22Rv1 (cell line): ENCODE data around the gene ANKUB1.

Experiments used
- H3K27ac ChIP-seq: fragments of 450-650 bp; 2 replicates; pipeline ENCODE4 v1.5.1; 2017
- ZFX ChIP-seq: fragments of 450-650 bp; IDR thresholded peaks from 2 replicates; pipeline ENCODE4 v1.6.1; 2017; ENCODE audit warnings: antibody characterized with exemption, borderline replicate concordance
- TF ChIP-seq, protein P1 (sequence below): fragments of 450-650 bp; IDR thresholded peaks from 2 replicates; pipeline ENCODE4 v1.5.1; 2017; ENCODE audit warnings: mild to moderate bottlenecking

ANKUB1 gene

DNA sequence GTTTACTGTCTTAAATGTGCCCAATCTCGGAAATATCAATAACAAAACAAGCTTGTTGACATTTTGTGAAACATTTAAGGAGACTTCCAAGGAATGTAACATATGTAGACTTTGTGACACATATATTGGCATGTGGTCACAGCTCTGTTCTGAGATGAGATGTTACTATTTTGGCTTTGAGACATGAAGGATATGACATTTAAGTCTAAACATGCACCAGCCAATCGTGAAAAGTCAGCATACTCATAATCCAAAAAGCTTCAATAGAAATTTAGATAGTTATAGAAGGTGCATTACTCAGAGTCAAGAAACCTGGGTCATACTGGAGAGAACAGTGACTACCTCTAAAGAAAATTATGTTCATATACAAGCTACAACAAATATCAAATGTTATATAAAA lies 53.5 kb downstream of the ANKUB1 start:
- no peak for TF ChIP-seq ZFX
- TF ChIP-seq, protein P1, sequence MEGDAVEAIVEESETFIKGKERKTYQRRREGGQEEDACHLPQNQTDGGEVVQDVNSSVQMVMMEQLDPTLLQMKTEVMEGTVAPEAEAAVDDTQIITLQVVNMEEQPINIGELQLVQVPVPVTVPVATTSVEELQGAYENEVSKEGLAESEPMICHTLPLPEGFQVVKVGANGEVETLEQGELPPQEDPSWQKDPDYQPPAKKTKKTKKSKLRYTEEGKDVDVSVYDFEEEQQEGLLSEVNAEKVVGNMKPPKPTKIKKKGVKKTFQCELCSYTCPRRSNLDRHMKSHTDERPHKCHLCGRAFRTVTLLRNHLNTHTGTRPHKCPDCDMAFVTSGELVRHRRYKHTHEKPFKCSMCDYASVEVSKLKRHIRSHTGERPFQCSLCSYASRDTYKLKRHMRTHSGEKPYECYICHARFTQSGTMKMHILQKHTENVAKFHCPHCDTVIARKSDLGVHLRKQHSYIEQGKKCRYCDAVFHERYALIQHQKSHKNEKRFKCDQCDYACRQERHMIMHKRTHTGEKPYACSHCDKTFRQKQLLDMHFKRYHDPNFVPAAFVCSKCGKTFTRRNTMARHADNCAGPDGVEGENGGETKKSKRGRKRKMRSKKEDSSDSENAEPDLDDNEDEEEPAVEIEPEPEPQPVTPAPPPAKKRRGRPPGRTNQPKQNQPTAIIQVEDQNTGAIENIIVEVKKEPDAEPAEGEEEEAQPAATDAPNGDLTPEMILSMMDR: no peak
- 0 out of 2 replicates have a peak overlapping the region, but pooled peaks have one; percentile 27 for H3K27ac ChIP-seq

DNA sequence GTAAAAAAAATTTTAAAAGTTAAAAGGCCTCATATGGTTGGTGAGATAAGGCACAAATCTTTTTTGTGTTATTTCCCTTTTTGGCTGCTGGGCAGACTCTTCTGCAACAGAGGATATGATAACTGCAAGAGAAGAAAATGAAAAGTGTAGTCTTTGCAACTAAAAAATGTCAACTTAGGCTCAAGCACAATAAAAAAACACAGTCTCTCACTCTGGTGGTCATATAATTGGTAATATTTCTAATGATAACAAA lies 55.5 kb downstream of the ANKUB1 start:
- no peak overlapping the region for H3K27ac ChIP-seq
- TF ChIP-seq, protein P1: no peak
- no peak for TF ChIP-seq ZFX

DNA sequence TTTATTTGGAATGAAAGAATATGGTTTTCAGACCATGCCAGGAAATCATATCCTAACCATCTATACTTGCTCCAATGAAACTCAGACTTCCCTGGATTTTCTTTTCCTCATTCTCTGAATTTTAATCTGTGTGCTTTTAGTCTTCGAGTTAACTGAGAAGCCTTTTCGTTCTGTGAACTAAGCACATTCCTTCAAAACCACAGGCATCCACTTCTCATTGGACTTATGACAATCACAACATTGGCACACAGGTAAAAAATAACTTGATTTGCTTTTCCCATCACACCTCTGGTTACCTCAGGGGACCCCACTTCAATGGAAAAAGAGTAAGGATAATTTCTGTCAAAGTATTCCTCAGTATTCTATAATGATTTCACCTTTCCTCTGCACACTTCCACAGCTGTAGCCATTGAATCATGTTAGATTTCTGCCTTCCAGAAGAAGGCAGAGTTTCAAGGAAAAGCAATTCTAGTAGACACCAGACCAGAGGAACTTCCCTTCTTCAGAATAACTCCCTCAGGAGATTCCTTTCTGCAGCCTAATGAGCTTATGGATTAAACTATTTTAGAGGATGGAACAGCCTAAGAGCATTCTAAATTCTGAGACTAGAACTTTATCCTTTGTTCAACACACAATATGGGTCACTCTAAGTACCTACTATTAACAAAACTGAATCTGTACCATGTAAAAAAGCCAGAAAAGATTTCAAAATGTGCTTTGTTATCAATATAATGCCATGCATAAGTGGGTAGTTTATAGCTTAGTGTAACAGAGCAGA lies 56.0 kb downstream of the ANKUB1 start:
- TF ChIP-seq, protein P1: no peak
- TF ChIP-seq ZFX: no peak
- H3K27ac ChIP-seq: no peak overlapping the region

DNA sequence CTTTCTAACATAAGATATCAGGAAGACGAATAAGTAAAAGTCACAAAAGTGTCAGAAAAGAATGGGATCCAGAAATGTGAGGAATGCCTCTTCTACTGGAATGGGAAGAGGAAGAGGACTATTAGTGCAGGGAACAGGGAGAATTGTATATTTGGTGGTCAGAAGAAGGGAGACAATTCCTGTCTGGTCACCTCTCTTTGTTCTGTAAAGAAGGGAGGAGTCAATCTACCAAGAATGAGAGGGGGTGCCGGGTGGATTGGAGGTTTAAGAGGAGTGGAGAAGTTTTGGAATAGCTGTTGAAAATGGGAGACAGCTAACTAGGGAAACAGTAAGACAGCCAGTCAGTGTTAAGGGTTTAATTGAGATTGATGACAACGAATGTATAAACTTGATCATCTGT lies 60.1 kb downstream of the ANKUB1 start:
- no peak for TF ChIP-seq ZFX
- TF ChIP-seq, protein P1: no peak

GRCh38 chr3:149727656-149728055 lies 64.7 kb downstream of the ANKUB1 start:
- no peak for TF ChIP-seq ZFX
- TF ChIP-seq, protein P1: no peak
- H3K27ac ChIP-seq: no peak overlapping the region

More for the DNA sequence above, 60.1 kb downstream of the ANKUB1 start:
- H3K27ac ChIP-seq: no peak overlapping the region

GRCh38 chr3:149726716-149727407 lies 65.5 kb downstream of the ANKUB1 start:
- no peak overlapping the region for H3K27ac ChIP-seq
- no peak for TF ChIP-seq ZFX
- TF ChIP-seq, protein P1: no peak

DNA sequence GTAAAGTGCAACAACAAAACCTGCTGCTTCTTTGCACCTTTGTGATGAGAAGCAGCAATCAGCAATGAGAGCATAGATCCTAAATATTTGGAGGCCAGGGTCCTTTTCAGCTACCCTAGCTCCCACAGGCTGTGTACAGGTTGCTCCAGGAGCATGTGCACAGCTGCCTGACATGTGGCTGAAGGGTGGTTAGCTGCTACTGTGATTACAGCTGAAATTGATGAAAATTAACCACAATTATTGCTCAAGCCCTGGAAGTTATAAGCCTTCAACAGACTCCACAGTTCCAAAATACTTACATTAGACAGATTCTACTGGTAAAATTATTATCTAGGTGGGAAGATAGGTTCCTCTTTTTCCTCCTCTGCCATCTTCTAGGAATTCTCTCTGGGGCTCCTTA lies 68.6 kb downstream of the ANKUB1 start:
- TF ChIP-seq, protein P1: no peak
- no peak for TF ChIP-seq ZFX
- H3K27ac ChIP-seq: no peak overlapping the region
